ENCODE measurements around the gene MRPL45.

Gene MRPL45

DNA sequence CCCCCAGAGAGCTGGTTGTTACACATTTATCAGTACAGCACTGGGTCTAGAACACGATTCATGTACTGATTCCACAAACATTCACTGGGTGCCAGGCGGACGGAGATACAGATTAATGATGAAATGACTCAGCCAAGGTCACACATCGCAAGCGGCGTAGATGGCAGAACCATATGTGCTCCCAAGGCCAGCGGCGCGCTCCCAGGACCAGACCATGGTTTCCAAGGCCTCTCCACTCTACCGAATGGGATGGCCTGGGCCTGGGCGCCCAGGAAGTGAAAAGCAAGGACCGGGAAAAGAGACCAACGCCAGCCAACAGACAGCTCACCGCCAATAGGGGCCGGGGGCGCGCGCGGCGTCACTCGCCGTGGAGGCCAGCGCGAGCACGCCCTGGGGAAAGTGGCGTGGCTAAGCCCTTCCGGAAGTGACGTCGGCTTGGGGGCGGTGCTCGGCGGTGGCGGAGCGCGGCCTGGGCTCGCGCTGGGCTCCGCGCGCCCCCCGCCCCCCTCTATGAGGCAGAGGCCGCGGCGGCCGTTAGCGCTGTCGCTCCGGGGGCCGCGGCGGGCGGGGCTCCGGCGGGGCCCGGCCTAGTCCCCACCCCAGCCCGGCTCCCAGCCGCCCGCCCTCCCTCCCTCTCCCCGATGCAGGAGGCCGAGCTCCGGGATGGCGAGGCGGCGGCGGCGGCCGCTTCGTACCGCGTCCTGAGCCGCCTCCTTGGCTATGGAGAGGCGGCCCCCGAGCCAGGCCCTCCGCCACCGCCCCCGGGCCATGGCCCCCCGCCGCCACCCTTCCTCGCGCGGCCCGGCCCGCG, 54.6 kb downstream of the MRPL45 start, which contains the start of gene SOCS7:
TSS of gene SOCS7 (plus strand) at position 433 of the 811 bp plus-strand sequence. CDS start at position 642, 209 bp downstream.
- Mint-ChIP-seq H3K4me3 (peak within 1 kb of the TSS; percentile 81), H3K27ac (peak within 1 kb of the TSS; percentile 94), H3K36me3 (no peaks in the 10 kb centered on the region), H3K4me1 (peaks cover 48% of the 10 kb centered on the region), H3K9me3 (no peaks in the 10 kb centered on the region)
- DNase-seq (ENCODE audit: low spot score in 2 of 2) (peak; percentile 91 to 96), ATAC-seq (peak; percentile 95)

- Mint-ChIP-seq H3K27ac (no peak overlapping the region), H3K4me1 (peaks cover 56% of the 10 kb centered on the region), H3K9me3 (no peaks in the 10 kb centered on the region), H3K4me3 (peak overlapping the region; percentile 81), H3K36me3 (no peaks in the 10 kb centered on the region)
- peak; percentile 6 to 63 for DNase-seq (ENCODE audit: low spot score in 2 of 2)
- ATAC-seq: peak; percentile 9
Observed at GRCh38 chr17:38352245-38353085, 55.5 kb downstream of the MRPL45 start.

DNA sequence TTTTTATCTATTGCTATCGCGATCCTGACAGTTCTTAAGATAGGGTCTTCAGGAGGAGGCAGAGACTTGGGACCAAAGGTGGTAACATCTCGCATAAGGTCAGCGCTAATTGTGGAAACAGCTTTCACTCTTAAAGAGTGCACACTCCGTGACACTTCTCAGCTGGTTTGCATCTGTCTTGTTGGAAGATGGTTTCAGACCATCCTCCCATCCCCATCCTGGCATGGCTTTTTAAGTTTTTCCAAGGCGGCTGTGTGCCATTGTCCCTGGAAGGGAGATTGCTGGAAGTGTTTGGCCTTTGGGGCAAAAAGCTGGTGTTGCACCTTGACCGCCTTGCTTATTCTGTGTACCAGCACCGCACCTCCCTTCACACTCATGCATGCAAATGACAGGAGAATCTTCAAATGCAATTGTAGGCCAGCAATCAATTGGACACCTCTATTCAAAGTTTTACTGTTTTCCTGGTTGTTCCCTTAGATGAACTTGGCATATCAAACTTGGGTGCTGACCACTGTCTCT, 56.2 kb downstream of the MRPL45 start:
- DNase-seq (ENCODE audit: low spot score in 2 of 2) (no peak), ATAC-seq (no peak)
- peak overlapping the region; percentile 81 for H3K4me3 Mint-ChIP-seq
- H3K27ac Mint-ChIP-seq: no peak overlapping the region
- no peaks in the 10 kb centered on the region for H3K36me3 Mint-ChIP-seq
- peaks cover 60% of the 10 kb centered on the region for H3K4me1 Mint-ChIP-seq
- no peaks in the 10 kb centered on the region for H3K9me3 Mint-ChIP-seq

GRCh38 chr17:38353668-38354067, 56.7 kb downstream of the MRPL45 start:
- H3K36me3 Mint-ChIP-seq: no peaks in the 10 kb centered on the region
- ATAC-seq (no peak), DNase-seq (ENCODE audit: low spot score in 2 of 2) (no peak)
- H3K27ac Mint-ChIP-seq: no peak overlapping the region
- no peaks in the 10 kb centered on the region for H3K9me3 Mint-ChIP-seq
- H3K4me1 Mint-ChIP-seq: peaks cover 60% of the 10 kb centered on the region
- peak overlapping the region; percentile 81 for H3K4me3 Mint-ChIP-seq

GRCh38 chr17:38354466-38354865, 57.5 kb downstream of the MRPL45 start:
- Mint-ChIP-seq H3K36me3 (no peaks in the 10 kb centered on the region), H3K9me3 (no peaks in the 10 kb centered on the region), H3K4me3 (peak overlapping the region; percentile 81), H3K4me1 (peaks cover 54% of the 10 kb centered on the region), H3K27ac (no peak overlapping the region)
- no peak for DNase-seq (ENCODE audit: low spot score in 2 of 2)
- no peak for ATAC-seq

- Mint-ChIP-seq H3K36me3 (no peaks in the 10 kb centered on the region), H3K4me1 (peaks cover 50% of the 10 kb centered on the region), H3K9me3 (no peaks in the 10 kb centered on the region), H3K27ac (no peak overlapping the region), H3K4me3 (no peak overlapping the region)
- ATAC-seq (no peak), DNase-seq (ENCODE audit: low spot score in 2 of 2) (no peak)
Observed at GRCh38 chr17:38355251-38355650, 58.3 kb downstream of the MRPL45 start.

- ATAC-seq (no peak), DNase-seq (ENCODE audit: low spot score in 2 of 2) (no peak)
- peaks cover 2% of the 10 kb centered on the region for H3K36me3 Mint-ChIP-seq
- H3K4me1 Mint-ChIP-seq: peaks cover 40% of the 10 kb centered on the region
- peak overlapping the region; percentile 50 for H3K27ac Mint-ChIP-seq
- no peak overlapping the region for H3K4me3 Mint-ChIP-seq
- no peaks in the 10 kb centered on the region for H3K9me3 Mint-ChIP-seq
Observed at GRCh38 chr17:38357486-38358123, 60.6 kb downstream of the MRPL45 start.

DNA sequence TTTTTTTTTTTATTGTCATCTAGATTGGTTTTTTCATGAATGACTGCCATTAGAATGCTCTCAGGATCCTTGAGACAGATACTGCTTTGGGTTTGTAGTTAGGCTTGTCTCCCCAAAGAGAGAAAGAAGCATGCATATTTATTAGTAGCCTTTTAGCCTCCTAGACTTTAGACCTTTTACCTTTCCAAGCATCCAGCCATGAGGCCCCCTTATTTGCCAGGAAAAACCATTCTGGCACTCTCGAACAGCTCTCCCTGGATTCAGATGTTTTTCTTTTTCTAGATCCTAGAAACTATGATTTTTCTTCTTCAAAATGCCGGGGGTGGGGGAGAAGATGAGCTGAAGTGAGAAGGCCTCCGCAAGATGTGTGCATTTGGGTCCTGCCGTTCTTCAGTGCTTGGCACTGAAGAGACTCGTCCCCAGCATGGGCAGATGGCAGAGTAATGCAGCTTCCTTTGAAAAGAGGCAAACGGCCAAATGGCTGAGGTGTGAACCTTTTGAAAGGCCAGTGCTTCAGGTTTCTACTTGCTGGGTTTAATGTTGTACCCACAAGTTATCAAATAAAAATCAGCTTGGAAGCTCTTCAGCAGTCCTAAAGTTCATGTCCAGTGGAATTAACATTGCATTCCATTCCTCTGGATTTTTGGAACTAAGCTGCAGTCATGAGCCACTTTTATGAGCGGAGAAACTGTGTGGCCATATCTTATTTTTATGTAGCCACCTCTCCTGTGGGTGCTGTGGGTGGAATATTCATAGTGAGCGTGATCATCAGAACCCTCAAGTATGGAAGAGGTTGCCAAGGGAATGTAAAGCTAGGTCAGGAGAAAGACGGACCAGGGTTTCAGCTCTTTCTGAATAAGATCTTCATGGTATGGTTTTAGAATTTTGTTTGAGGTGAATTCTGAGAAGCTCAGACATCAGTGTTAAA, 61.9 kb downstream of the MRPL45 start:
- no peak for DNase-seq (ENCODE audit: low spot score in 2 of 2)
- H3K4me1 Mint-ChIP-seq: peaks cover 35% of the 10 kb centered on the region
- H3K4me3 Mint-ChIP-seq: no peak overlapping the region
- ATAC-seq: no peak
- no peaks in the 10 kb centered on the region for H3K9me3 Mint-ChIP-seq
- H3K27ac Mint-ChIP-seq: no peak overlapping the region
- H3K36me3 Mint-ChIP-seq: peaks cover 13% of the 10 kb centered on the region

GRCh38 chr17:38361694-38362465, 64.9 kb downstream of the MRPL45 start:
- Mint-ChIP-seq H3K4me1 (peaks cover 9% of the 10 kb centered on the region), H3K9me3 (no peaks in the 10 kb centered on the region), H3K4me3 (no peak overlapping the region), H3K27ac (no peak overlapping the region), H3K36me3 (peaks cover 22% of the 10 kb centered on the region)
- DNase-seq (ENCODE audit: low spot score in 2 of 2) (no peak), ATAC-seq (no peak)

DNA sequence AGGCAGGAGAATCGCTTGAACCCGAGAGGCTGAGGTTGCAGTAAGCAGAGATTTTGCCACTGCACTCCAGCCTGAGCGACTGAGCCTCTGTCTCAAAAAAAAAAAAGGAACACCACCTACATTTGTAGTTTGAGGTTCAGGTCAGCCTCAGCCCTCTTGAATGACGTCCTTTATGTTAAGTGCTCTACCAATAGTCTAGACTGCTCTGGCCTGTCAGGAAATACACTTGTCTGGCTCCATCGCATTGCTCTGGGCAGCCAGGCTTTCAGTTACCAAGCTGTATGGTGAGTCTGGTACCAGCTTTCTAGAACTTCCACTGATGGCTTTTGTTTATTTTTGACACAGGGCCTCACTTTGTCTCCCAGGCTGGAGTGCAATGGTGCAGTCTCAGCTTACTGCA, 66.0 kb downstream of the MRPL45 start:
- H3K4me1 Mint-ChIP-seq: no peaks in the 10 kb centered on the region
- ATAC-seq (no peak), DNase-seq (ENCODE audit: low spot score in 2 of 2) (no peak)
- no peak overlapping the region for H3K4me3 Mint-ChIP-seq
- H3K27ac Mint-ChIP-seq: no peak overlapping the region
- no peaks in the 10 kb centered on the region for H3K9me3 Mint-ChIP-seq
- peaks cover 26% of the 10 kb centered on the region for H3K36me3 Mint-ChIP-seq

DNA sequence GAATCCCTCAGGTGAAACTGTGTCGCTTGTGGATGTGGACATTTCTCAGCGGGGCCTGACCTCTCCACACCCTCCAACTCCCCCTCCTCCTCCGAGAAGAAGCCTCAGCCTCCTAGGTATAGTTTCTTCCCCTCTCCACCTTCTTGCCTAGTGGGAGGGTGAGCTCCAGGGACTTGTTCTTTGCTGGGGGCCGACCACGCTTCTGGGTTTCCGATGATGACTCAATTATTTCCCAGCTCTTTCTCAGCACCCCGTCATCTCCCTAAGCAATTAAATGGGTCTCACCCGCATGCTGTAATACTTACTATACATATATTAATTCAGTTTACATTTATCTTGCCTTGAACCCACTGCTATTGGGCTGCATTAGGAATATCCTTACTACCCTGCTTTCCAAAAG, 67.8 kb downstream of the MRPL45 start:
- H3K27ac Mint-ChIP-seq: no peak overlapping the region
- no peak overlapping the region for H3K4me3 Mint-ChIP-seq
- no peak for DNase-seq (ENCODE audit: low spot score in 2 of 2)
- ATAC-seq: no peak
- peaks cover 43% of the 10 kb centered on the region for H3K36me3 Mint-ChIP-seq
- no peaks in the 10 kb centered on the region for H3K4me1 Mint-ChIP-seq
- H3K9me3 Mint-ChIP-seq: no peaks in the 10 kb centered on the region

- DNase-seq (ENCODE audit: low spot score in 2 of 2) (no peak), ATAC-seq (no peak)
- no peak overlapping the region for H3K27ac Mint-ChIP-seq
- H3K36me3 Mint-ChIP-seq: peaks cover 61% of the 10 kb centered on the region
- H3K4me3 Mint-ChIP-seq: no peak overlapping the region
- H3K9me3 Mint-ChIP-seq: no peaks in the 10 kb centered on the region
- H3K4me1 Mint-ChIP-seq: no peaks in the 10 kb centered on the region
Observed at GRCh38 chr17:38369124-38369886, 72.3 kb downstream of the MRPL45 start.

Data from stimulated activated effector memory CD8-positive, alpha-beta T cell treated with anti-CD3 and anti-CD28 coated beads, Interleukin-12 subunit alpha, Interleukin-12 subunit beta, amount 100 ng/mL, for 72 hours (primary cell).